Transverse colon (tissue), 4 donors: ENCODE data around the gene CRADD. TPM values are rescaled to one million over a fixed set of nuclear protein-coding genes. Genes with fewer than 3 reads are reported as not detected.

ENCODE experiments used
- DNase-seq: peaks from one replicate; pipeline ENCODE4 v3.0.0-alpha.2; 2019
- H3K27ac ChIP-seq, 4 donors: fragments of 200-600 bp; sonication (generic); 2 replicates each; pipeline ENCODE4 v1.5.1; 2016 to 2018; ENCODE audit warnings: inconsistent platforms in 4 of 4
- H3K27me3 ChIP-seq: fragments of 200-600 bp; sonication (generic); 2 replicates; pipeline ENCODE4 v1.5.1; 2017; ENCODE audit warnings: inconsistent platforms
- H3K36me3 ChIP-seq, 4 donors: fragments of 200-600 bp; sonication (generic); 2 replicates each; pipeline ENCODE4 v1.5.1; 2017 to 2019; ENCODE audit warnings: inconsistent platforms in 4 of 4
- H3K4me1 ChIP-seq, 4 donors: fragments of 200-600 bp; sonication (generic); 2 replicates each; pipeline ENCODE4 v1.5.1; 2017 to 2020; ENCODE audit warnings: inconsistent platforms in 4 of 4
- H3K4me3 ChIP-seq, 4 donors: fragments of 200-600 bp; sonication (generic); 1 replicate in 1 of 4; 2 replicates in 3 of 4; pipeline versions ENCODE4 v1.5.1 to v1.6.1; 2017 to 2019; ENCODE audit warnings: inconsistent platforms in 4 of 4
- H3K9me3 ChIP-seq, 2 donors: fragments of 200-600 bp; sonication (generic); 2 replicates each; pipeline ENCODE4 v1.5.1; 2017 to 2019; ENCODE audit warnings: inconsistent platforms in 2 of 2
- CTCF ChIP-seq, 5 experiments: fragments of 200-600 bp in 3 of 5; fragments of 450-650 bp in 2 of 5; sonication (generic) in 3 of 5; IDR thresholded peaks; 1 replicate in 2 of 5; 2 replicates in 3 of 5; pipeline ENCODE4 v1.5.1; 2016 to 2017; ENCODE audit warnings: antibody characterized with exemption in 5 of 5, inconsistent platforms in 3 of 5, mild to moderate bottlenecking in 2 of 5, moderate library complexity in 1 of 5
- EP300 ChIP-seq: sonication (generic); formaldehyde crosslinking; IDR thresholded peaks from one replicate; pipeline ENCODE4 v1.6.1; 2017; ENCODE audit warnings: antibody characterized with exemption, low read depth
- POLR2A ChIP-seq: fragments of 450-650 bp; IDR thresholded peaks from one replicate; pipeline ENCODE4 v1.6.1; 2016; ENCODE audit warnings: antibody characterized with exemption, mild to moderate bottlenecking, moderate library complexity
- POLR2AphosphoS5 ChIP-seq, 3 donors: sonication (generic); formaldehyde crosslinking; IDR thresholded peaks; one replicate each; pipeline ENCODE4 v1.6.1; 2016; ENCODE audit warnings: antibody characterized with exemption in 3 of 3
- whole genome bisulfite sequencing, 2 donors: methylation state at CpG; one replicate each; pipeline ENCODE4 v1.1.5; 2018; ENCODE audit warnings: low coverage in 1 of 2; 5-methylcytosine and 5-hydroxymethylcytosine counted together
- in situ Hi-C, 4 donors: fragments of 200-750 bp; cut with MboI; loops; one replicate each; pipeline versions ENCODE4 v1.15.0 to v1.15.1; 2017; ENCODE audit warnings: low sequenced_read_pairs in 3 of 4, low pct_ligation_motif_present in 1 of 4, low pct_unique_long_range_greater_than_20kb in 1 of 4
- intact Hi-C: fragments of 100-400 bp; cut with DNase I; formaldehyde crosslinking; loops from one replicate; pipeline ENCODE4 v1.15.1; 2023; ENCODE audit warnings: low total_unique reads
- total RNA-seq, 4 donors: library from RNA; depleted of rRNA; stranded (reverse); fragments of >200 nt; gene quantifications; one replicate each; pipeline ENCODE4 v1.1.0, GENCODE V29; 2016

The CRADD gene
- total RNA-seq, 4 donors from 2014 or later: 45.6 to 59.3 (median 56.3) TPM

- TF ChIP-seq POLR2A (no peak), EP300 (no peak), POLR2AphosphoS5 (IDR thresholded peaks at IDR 0.05) (no peak), CTCF (IDR thresholded peaks at IDR 0.05) (no peak)
- intact Hi-C loops (no loop called here), in situ Hi-C loops (no loop called here)
- no peaks in the 10 kb centered on the region for H3K36me3 ChIP-seq
- H3K4me1 ChIP-seq: no peaks in the 10 kb centered on the region
- H3K4me3 ChIP-seq: no peak overlapping the region
- WGBS, 2 donors: 96% methylated on average over 3 of the region's 3 CpGs; no CpG with 5 or more reads in 1 of the 2 donors
- no peak overlapping the region for H3K27ac ChIP-seq
- H3K27me3 ChIP-seq: no peaks in the 10 kb centered on the region
- no peaks in the 10 kb centered on the region for H3K9me3 ChIP-seq
- DNase-seq: no peak
Measured at GRCh38 chr12:93915411-93915810, 238.2 kb downstream of the CRADD start.

- no peak overlapping the region for H3K27ac ChIP-seq
- intact Hi-C loops: no loop called here
- in situ Hi-C loops: no loop called here
- no peaks in the 10 kb centered on the region for H3K4me1 ChIP-seq
- TF ChIP-seq EP300 (no peak), POLR2A (no peak), POLR2AphosphoS5 (IDR thresholded peaks at IDR 0.05) (no peak), CTCF (IDR thresholded peaks at IDR 0.05) (no peak)
- no peaks in the 10 kb centered on the region for H3K27me3 ChIP-seq
- no peak overlapping the region for H3K4me3 ChIP-seq
- no peaks in the 10 kb centered on the region for H3K9me3 ChIP-seq
- no peak for DNase-seq
- H3K36me3 ChIP-seq: no peaks in the 10 kb centered on the region
- 73% methylated on average over 7 of the region's 7 CpGs; no CpG with 5 or more reads in 1 of the 2 donors for WGBS, 2 donors
Measured at GRCh38 chr12:93916402-93916801, 239.2 kb downstream of the CRADD start.

- no peaks in the 10 kb centered on the region for H3K27me3 ChIP-seq
- 42 to 78% methylated on average over 2 to 6 of the region's 6 CpGs for WGBS, 2 donors
- no peak overlapping the region for H3K4me3 ChIP-seq
- intact Hi-C loops: no loop called here
- in situ Hi-C loops: no loop called here
- no peaks in the 10 kb centered on the region for H3K9me3 ChIP-seq
- no peaks in the 10 kb centered on the region for H3K36me3 ChIP-seq
- no peak overlapping the region for H3K27ac ChIP-seq
- H3K4me1 ChIP-seq: no peaks in the 10 kb centered on the region
- no peak for TF ChIP-seq EP300
- no peak for TF ChIP-seq POLR2A
- TF ChIP-seq POLR2AphosphoS5 (IDR thresholded peaks at IDR 0.05): no peak
- no peak for TF ChIP-seq CTCF (IDR thresholded peaks at IDR 0.05)
- no peak for DNase-seq
Measured at GRCh38 chr12:93918262-93918661, 241.1 kb downstream of the CRADD start.

DNA sequence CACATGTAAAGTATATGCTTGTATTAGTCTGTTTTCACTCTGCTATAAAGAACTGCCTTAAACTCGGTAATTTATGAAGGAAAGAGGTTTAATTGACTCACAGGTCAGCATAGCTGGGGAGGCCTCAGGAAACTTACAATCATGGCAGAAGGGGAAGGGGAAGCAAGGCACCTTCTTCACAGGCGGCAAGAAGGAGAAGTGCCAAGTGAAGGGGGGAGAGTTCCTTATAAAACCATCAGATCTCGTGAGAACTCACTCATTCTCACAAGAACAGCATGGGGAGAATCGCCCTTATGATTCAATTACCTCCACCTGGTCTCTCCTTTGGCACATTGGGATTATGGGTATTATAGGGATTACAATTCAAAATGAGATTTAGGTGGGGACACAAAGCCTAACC is 241.7 kb downstream of the CRADD start:
- Histone ChIP-seq H3K36me3 (no peaks in the 10 kb centered on the region), H3K9me3 (no peaks in the 10 kb centered on the region), H3K27me3 (no peaks in the 10 kb centered on the region), H3K4me3 (no peak overlapping the region), H3K27ac (no peak overlapping the region), H3K4me1 (no peaks in the 10 kb centered on the region)
- TF ChIP-seq POLR2AphosphoS5 (IDR thresholded peaks at IDR 0.05) (no peak), EP300 (no peak), CTCF (IDR thresholded peaks at IDR 0.05) (no peak), POLR2A (no peak)
- intact Hi-C loops: no loop called here
- DNase-seq: no peak
- 85% methylated on average over 3 to 4 of the region's 4 CpGs for WGBS, 2 donors
- in situ Hi-C loops: no loop called here
